Bronchus fibroblast of lung (primary cell): ENCODE measurements around the gene ACYP1. TPM values are rescaled to one million over a fixed set of nuclear protein-coding genes. Genes with fewer than 3 reads are reported as not detected.

Experiments
- total RNA-seq: library from RNA; depleted of rRNA; stranded (reverse); fragments of >200 nt; gene quantifications from 2 replicates; pipeline ENCODE4 v1.2.3, GENCODE V29; 2015

Gene ACYP1
- total RNA-seq: 7.7 and 16.4 TPM in 2 replicates

DNA sequence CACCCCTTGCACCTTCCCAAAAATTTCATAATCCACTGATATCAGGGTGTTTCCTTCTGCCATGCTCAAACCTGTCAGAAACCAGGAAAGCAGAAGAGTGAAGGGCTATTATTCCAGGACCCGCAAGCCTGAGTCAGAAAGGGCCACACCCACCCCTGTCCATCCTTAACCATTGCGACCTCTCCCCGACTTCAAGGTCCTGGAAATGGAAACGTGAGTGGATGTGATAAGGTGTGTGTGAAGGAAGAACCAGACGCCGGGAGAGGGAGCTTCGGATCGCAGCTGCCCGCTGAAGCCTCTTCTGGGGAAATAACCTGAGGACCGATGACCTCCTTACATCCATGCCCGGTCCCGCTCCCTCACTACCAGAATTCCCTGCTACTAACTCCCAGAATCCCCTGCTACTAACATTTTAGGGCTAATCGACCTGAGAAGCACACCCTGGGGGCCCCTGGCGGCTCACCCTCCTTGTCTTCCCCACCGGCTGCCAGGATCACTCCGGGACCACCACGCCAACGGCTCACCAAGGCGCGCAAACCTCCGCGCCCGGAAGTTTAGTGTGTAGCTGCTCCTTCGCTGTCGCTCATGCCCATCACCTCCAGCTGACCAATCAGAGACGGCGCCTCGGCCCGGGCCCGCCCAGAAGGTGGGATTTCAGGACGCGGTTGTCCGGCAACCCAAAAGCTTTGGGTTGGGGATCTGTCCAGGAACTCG, at the start of gene ACYP1:
TSS of gene ACYP1 (minus strand) at position 534 of the 714 bp plus-strand sequence. CDS start at position 63, 471 bp downstream.

DNA sequence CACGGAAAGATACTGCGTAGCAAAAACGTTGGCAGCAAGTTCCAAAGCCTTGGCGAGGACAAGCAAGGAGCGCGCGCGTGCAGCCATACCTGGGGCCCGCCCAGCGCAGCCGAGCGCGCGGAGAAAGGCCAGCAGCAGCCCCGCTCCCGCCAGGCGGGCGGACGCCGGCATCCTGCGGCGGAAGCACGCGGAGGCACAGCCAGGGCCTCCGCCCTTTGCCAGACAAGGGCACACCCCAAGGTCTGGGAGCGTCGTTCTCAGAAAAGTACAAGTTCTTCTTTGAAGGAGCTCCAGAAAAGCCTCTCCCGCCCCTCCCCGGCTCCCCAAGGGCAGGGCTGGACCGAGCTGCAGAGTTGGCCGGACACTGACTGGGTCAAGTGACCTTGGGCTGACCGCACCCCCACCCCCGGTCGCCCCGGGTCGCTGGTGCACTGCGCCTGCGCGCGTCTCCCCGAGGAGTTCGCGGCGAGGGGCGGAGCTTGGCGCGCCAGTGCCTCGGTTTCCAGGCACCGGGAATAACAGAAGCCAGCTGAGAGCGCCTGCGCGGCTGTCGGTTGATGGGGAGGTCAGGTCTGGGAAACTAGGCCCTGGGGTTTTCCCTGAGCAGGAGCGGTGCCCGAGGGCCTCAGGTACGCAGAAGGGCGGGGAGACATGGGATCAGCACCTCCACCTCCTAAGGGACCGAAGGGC, 5.4 kb upstream of the ACYP1 start, which contains the start of gene ZC2HC1C:
TSS of gene ZC2HC1C (plus strand) at position 521 of the 690 bp plus-strand sequence. CDS start 933 bp downstream, outside the sequence.

DNA sequence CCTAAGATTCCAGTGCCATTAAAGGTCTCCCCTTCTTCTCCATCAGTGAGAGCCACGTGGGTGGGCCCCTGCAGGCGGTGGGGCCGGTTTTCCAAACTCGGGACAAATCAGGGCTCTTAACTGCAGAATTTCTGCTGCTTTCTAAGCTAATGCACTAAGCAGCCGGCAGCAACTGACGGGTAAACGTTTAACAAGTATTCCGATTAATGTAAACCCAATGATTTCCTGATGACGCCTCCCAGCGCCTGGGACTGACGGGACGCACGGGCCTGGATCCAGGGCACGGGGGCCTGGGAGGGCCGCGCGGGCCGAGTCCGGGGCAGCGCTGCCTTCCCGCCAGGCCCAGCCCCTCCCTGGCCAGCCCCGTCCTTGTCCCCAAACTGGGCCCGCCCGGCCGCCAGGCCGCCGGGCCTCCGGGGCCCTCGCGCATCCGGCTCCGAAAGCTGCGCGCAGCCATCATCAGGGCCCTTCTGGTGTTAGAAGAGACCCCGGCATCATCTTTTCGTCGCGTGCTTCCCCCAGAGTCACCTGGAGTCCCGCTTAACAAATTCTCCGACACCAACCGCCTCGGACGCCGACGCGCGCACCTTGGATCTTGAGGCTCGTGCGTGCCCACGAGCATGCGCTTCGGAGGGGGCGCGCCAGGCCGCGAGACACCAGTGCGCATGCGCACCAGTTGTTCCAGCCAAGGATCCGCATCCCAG, 12.8 kb downstream of the ACYP1 start, which contains the start of gene MLH3:
TSS of gene MLH3 (minus strand) at position 616 of the 704 bp plus-strand sequence. CDS start 1,812 bp downstream, outside the sequence.

Other genes with a start within 250 kb of the ACYP1 start
- gene PROX2, start 187.9 kb downstream of the ACYP1 start, total RNA-seq: not detected in 2 replicates
- gene DLST, start 182.1 kb downstream of the ACYP1 start, total RNA-seq: 65.4 and 65.6 TPM in 2 replicates
- gene RPS6KL1, start 140.8 kb downstream of the ACYP1 start, total RNA-seq: 0.50 and 0.89 TPM in 2 replicates
- gene PGF, start 108.4 kb downstream of the ACYP1 start, total RNA-seq: 0.67 and 1.6 TPM in 2 replicates
- gene EIF2B2, start 61.1 kb downstream of the ACYP1 start, total RNA-seq: 68.2 and 72.3 TPM in 2 replicates
- gene MLH3, start 12.6 kb downstream of the ACYP1 start, total RNA-seq: 10.4 and 11.9 TPM in 2 replicates
- 0.34 and 1.3 TPM in 2 replicates for gene ZC2HC1C, start 5.6 kb upstream of the ACYP1 start, total RNA-seq
- gene NEK9, start 63.0 kb upstream of the ACYP1 start, total RNA-seq: 16.4 and 40.9 TPM in 2 replicates
- gene TMED10, start 112.6 kb upstream of the ACYP1 start, total RNA-seq: 138 and 140 TPM in 2 replicates
- 6.5 and 9.4 TPM in 2 replicates for gene FOS, start 214.8 kb upstream of the ACYP1 start, total RNA-seq